ENCODE data around the gene LRMDA. TPM values are rescaled to one million over a fixed set of nuclear protein-coding genes. Genes with fewer than 3 reads are reported as not detected.

LRMDA gene
- total and polyA plus RNA-seq, 10 of the 15 experiments (the other 5 are each of a cell fraction or from before 2014, with no cell fraction given), result 0.07 to 0.54 (median 0.29) TPM; not detected in 4

- TF ChIP-seq, protein P1, sequence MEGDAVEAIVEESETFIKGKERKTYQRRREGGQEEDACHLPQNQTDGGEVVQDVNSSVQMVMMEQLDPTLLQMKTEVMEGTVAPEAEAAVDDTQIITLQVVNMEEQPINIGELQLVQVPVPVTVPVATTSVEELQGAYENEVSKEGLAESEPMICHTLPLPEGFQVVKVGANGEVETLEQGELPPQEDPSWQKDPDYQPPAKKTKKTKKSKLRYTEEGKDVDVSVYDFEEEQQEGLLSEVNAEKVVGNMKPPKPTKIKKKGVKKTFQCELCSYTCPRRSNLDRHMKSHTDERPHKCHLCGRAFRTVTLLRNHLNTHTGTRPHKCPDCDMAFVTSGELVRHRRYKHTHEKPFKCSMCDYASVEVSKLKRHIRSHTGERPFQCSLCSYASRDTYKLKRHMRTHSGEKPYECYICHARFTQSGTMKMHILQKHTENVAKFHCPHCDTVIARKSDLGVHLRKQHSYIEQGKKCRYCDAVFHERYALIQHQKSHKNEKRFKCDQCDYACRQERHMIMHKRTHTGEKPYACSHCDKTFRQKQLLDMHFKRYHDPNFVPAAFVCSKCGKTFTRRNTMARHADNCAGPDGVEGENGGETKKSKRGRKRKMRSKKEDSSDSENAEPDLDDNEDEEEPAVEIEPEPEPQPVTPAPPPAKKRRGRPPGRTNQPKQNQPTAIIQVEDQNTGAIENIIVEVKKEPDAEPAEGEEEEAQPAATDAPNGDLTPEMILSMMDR (IDR thresholded peaks at IDR 0.05 in 2 of 3, conservative IDR thresholded peaks at IDR 0.05 in 1 of 3; ENCODE audit: control insufficient read depth in 2 of 3, extremely low read depth in 1 of 3, insufficient read depth in 1 of 3, low read depth in 3 of 3, low read length in 3 of 3), result no peak
These were observed 1109.4 kb downstream of the LRMDA start (continued) for GRCh38 chr10:76540786-76541185.

DNA sequence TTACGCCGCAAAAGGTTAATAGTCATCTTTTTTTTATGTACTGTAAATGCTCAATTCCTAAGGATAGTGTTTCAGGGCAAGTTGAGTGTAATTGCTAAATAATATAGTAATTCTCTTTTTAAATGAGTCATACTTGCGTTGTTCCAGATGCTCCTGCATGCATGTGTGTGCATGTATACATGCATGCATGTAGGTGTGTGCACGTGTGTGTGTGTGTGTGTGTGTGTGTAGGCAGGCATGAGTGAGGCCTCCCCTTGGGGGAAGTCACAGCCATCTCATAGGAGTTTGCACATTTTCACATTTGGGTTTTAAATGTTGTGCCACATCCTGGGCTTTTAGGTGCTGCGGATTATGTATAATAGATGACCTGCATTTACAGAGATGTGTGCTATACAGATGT, 1110.4 kb downstream of the LRMDA start:
- H3K4me1 ChIP-seq (ENCODE audit: control insufficient read depth, insufficient read depth, low read length), result no peaks in the 10 kb centered on the region
- in situ Hi-C loops (cut with MboI), result loop anchor here (25.0 kb wide), 1 partner anchor 1155 kb away; no protein-coding TSS in a partner anchor
- no peak overlapping the region for H3K4me2 ChIP-seq (ENCODE audit: control insufficient read depth, insufficient read depth)
- H2AFZ ChIP-seq (ENCODE audit: control insufficient read depth, low read depth, low read length), result no peak overlapping the region
- ChIA-PET CTCF (interaction anchor here (1.5 kb wide), 1 partner anchor 443 kb away, joined by 3 read pairs; no protein-coding TSS in a partner anchor), SMC1A (ENCODE audit: uncharacterized antibody, unreplicated experiment) (no interaction called here), POLR2A (no interaction called here), RAD21 (ENCODE audit: unreplicated experiment) (no interaction called here)
- no peaks in the 10 kb centered on the region for H3K9me3 ChIP-seq (replicated peaks; ENCODE audit: control insufficient read depth, insufficient read depth, low read length)
- H3K4me3 ChIP-seq, result no peak overlapping the region
- BruUV-seq (replicated peaks), result no TSS peak
- H3K27me3 ChIP-seq (replicated peaks in 1 of 2; ENCODE audit: control insufficient read depth in 2 of 2, insufficient read depth in 2 of 2, low read length in 1 of 2), result no peaks in the 10 kb centered on the region
- H3K9ac ChIP-seq (ENCODE audit: control insufficient read depth, insufficient read depth, low read length), result no peak overlapping the region
- ATAC-seq, result no peak
- no peaks in the 10 kb centered on the region for H3K36me3 ChIP-seq (ENCODE audit: control insufficient read depth in 2 of 2, insufficient read depth in 2 of 2, low read length in 1 of 2)
- H4K20me1 ChIP-seq (ENCODE audit: control insufficient read depth, insufficient read depth), result no peaks in the 10 kb centered on the region
- DNase-seq (ENCODE audit: low read depth, low spot score), result no peak
- no peak for FAIRE-seq
- H3K27ac ChIP-seq (ENCODE audit: control insufficient read depth, insufficient read depth), result no peak overlapping the region
- no peak for TF ChIP-seq IKZF2 (IDR thresholded peaks at IDR 0.05)
- TF ChIP-seq CUX1 (IDR thresholded peaks at IDR 0.05; ENCODE audit: insufficient replicate concordance, low read depth, low read length), result no peak
- TF ChIP-seq CHD4 (IDR thresholded peaks at IDR 0.05), result no peak
- no peak for TF ChIP-seq STAT3 (IDR thresholded peaks at IDR 0.05; ENCODE audit: low read depth, low read length)
- TF ChIP-seq YBX1 (IDR thresholded peaks at IDR 0.05), result no peak
- WGBS (ENCODE audit: insufficient coverage, insufficient replicate concordance, low lambda C conversion rate, missing lambda C conversion rate), result 56% methylated on average over 5 of the region's 5 CpGs
- H3K79me2 ChIP-seq (ENCODE audit: control insufficient read depth, insufficient read depth, low read length), result no peaks in the 10 kb centered on the region
- intact Hi-C loops (cut with micrococcal nuclease; ENCODE audit: unreplicated experiment), result loop anchor here (10.0 kb wide), 1 partner anchor 237 kb away; no protein-coding TSS in a partner anchor

All from GM12878 (cell line).